Trophoblast cell (in vitro differentiated cells and primary cell): ENCODE measurements around the gene ASIC3.

Experiments
- DNase-seq, 2 donors: peaks; one replicate each; pipeline ENCODE4 v3.0.0-alpha.2; 2016
- H2AFZ ChIP-seq: 2 replicates; pipeline ENCODE4 v1.6.1; 2013; ENCODE audit warnings: low read length, moderate library complexity, mild to moderate bottlenecking; ENCODE audit not compliant: insufficient read depth, poor library complexity
- H2AK5ac ChIP-seq: 2 replicates; pipeline ENCODE4 v1.6.1; 2013; ENCODE audit warnings: mild to moderate bottlenecking, low read length
- H2BK120ac ChIP-seq: 2 replicates; pipeline ENCODE4 v1.6.1; 2013; ENCODE audit warnings: low read length, mild to moderate bottlenecking, moderate library complexity; ENCODE audit not compliant: insufficient read depth, poor library complexity
- H2BK12ac ChIP-seq: 2 replicates; pipeline ENCODE4 v1.6.1; 2013; ENCODE audit warnings: mild to moderate bottlenecking, low read length, moderate library complexity
- H2BK5ac ChIP-seq: 2 replicates; pipeline ENCODE4 v1.6.1; 2013; ENCODE audit warnings: low read length, low read depth, moderate library complexity, mild to moderate bottlenecking; ENCODE audit not compliant: poor library complexity
- H3K14ac ChIP-seq: 2 replicates; pipeline ENCODE4 v1.6.1; 2013; ENCODE audit warnings: mild to moderate bottlenecking, low read length
- H3K18ac ChIP-seq: 2 replicates; pipeline ENCODE4 v1.6.1; 2013; ENCODE audit warnings: mild to moderate bottlenecking, low read length
- H3K23ac ChIP-seq: 2 replicates; pipeline ENCODE4 v1.6.1; 2013; ENCODE audit warnings: low read length
- H3K27ac ChIP-seq: 2 replicates; pipeline ENCODE4 v1.5.1; 2013; ENCODE audit warnings: low read depth, mild to moderate bottlenecking, inconsistent platforms, low read length, moderate library complexity
- H3K27me3 ChIP-seq: 2 replicates; pipeline ENCODE4 v1.6.1; 2013; ENCODE audit warnings: inconsistent platforms, mild to moderate bottlenecking, low read length, moderate library complexity; ENCODE audit not compliant: insufficient read depth
- H3K36me3 ChIP-seq, 2 experiments: 1 replicate in 1 of 2; 2 replicates in 1 of 2; pipeline ENCODE4 v1.6.1; 2013; ENCODE audit warnings: low read length in 2 of 2, mild to moderate bottlenecking in 2 of 2, moderate library complexity in 1 of 2; ENCODE audit not compliant: insufficient read depth in 2 of 2, control insufficient read depth in 1 of 2
- H3K4ac ChIP-seq: 2 replicates; pipeline ENCODE4 v1.6.1; 2013; ENCODE audit warnings: low read depth, mild to moderate bottlenecking, low read length, moderate library complexity
- H3K4me1 ChIP-seq, 2 experiments: 1 replicate in 1 of 2; 2 replicates in 1 of 2; pipeline ENCODE4 v1.6.1; 2013; ENCODE audit warnings: low read length in 2 of 2, mild to moderate bottlenecking in 2 of 2, moderate library complexity in 1 of 2; ENCODE audit not compliant: insufficient read depth in 2 of 2, control insufficient read depth in 1 of 2
- H3K4me2 ChIP-seq: 2 replicates; pipeline ENCODE4 v1.6.1; 2013; ENCODE audit warnings: inconsistent platforms, mild to moderate bottlenecking, low read length, moderate library complexity
- H3K4me3 ChIP-seq: 2 replicates; pipeline ENCODE4 v1.5.1; 2013; ENCODE audit warnings: mild to moderate bottlenecking, low read depth, low read length, inconsistent platforms
- H3K79me1 ChIP-seq: one replicate; pipeline ENCODE4 v1.6.1; 2013; ENCODE audit warnings: low read length
- H3K79me2 ChIP-seq: 2 replicates; pipeline ENCODE4 v1.6.1; 2013; ENCODE audit warnings: low read length, mild to moderate bottlenecking; ENCODE audit not compliant: control insufficient read depth, insufficient read depth, poor library complexity
- H3K9ac ChIP-seq: 2 replicates; pipeline ENCODE4 v1.6.1; 2013; ENCODE audit warnings: mild to moderate bottlenecking, low read length
- H3K9me3 ChIP-seq: 2 replicates; pipeline ENCODE4 v1.6.1; 2013; ENCODE audit warnings: low read depth, mild to moderate bottlenecking, control low read depth, inconsistent platforms, low read length; ENCODE audit not compliant: insufficient read depth
- H4K12ac ChIP-seq: 2 replicates; pipeline ENCODE4 v1.6.1; 2013; ENCODE audit warnings: low read depth, mild to moderate bottlenecking, low read length, moderate library complexity
- H4K8ac ChIP-seq: 2 replicates; pipeline ENCODE4 v1.6.1; 2013; ENCODE audit warnings: low read depth, mild to moderate bottlenecking, low read length, moderate library complexity
- H4K91ac ChIP-seq: one replicate; pipeline ENCODE4 v1.6.1; 2013; ENCODE audit warnings: low read depth, mild to moderate bottlenecking, low read length, moderate library complexity
- WGBS: extraction: QIAGEN DNeasy Blood & Tissue Kit; methylation state at CpG from one replicate; pipeline ENCODE4 v1.1.7; 2013; ENCODE audit warnings: missing lambda C conversion rate; ENCODE audit not compliant: insufficient read length, insufficient coverage; ENCODE audit errors: extremely low coverage; 5-methylcytosine and 5-hydroxymethylcytosine counted together

Gene ASIC3

GRCh38 chr7:151014950-151015349 lies 33.4 kb upstream of the ASIC3 start:
- Histone ChIP-seq H3K18ac (no peak overlapping the region), H3K79me2 (no peaks in the 10 kb centered on the region), H3K4me3 (no peak overlapping the region), H2BK12ac (no peak overlapping the region), H3K27ac (no peak overlapping the region), H3K79me1 (peaks cover 10% of the 10 kb centered on the region), H2BK5ac (no peak overlapping the region), H4K8ac (no peak overlapping the region), H4K12ac (no peak overlapping the region), H4K91ac (no peak overlapping the region), H3K36me3 (no peaks in the 10 kb centered on the region), H3K27me3 (peaks cover 15% of the 10 kb centered on the region), H2AFZ (no peak overlapping the region), H2BK120ac (no peak overlapping the region), H3K9me3 (peaks cover 4% of the 10 kb centered on the region), H3K4ac (no peak overlapping the region), H3K23ac (no peak overlapping the region), H3K14ac (no peak overlapping the region), H3K4me1 (peaks cover 37 to 38% of the 10 kb centered on the region in 2 experiments), H3K4me2 (no peak overlapping the region), H3K9ac (no peak overlapping the region), H2AK5ac (no peak overlapping the region)
- no CpG with 5 or more reads among the region's 8 CpGs for WGBS
- no peak for DNase-seq

DNA sequence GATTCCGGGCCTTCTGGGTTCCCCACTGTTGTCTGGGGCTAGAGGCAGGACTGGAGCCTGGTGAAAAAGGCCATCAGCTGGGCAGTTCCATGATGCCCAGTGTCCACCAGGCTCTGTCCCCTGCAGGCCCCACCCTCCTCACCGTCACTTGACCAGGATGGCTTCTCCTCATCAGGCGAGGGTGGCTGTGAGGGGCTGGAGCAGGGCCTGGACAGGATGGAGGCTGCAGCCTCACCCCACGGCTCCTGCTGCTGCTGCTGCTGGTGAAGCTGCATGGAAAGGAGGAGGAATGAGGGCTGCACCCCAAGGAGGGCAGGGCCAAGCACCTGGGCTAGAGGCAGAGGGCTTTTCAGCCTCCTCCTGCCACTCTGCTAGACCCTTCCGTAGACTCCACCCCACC lies 32.4 kb upstream of the ASIC3 start:
- no peak overlapping the region for H2BK120ac ChIP-seq

DNA sequence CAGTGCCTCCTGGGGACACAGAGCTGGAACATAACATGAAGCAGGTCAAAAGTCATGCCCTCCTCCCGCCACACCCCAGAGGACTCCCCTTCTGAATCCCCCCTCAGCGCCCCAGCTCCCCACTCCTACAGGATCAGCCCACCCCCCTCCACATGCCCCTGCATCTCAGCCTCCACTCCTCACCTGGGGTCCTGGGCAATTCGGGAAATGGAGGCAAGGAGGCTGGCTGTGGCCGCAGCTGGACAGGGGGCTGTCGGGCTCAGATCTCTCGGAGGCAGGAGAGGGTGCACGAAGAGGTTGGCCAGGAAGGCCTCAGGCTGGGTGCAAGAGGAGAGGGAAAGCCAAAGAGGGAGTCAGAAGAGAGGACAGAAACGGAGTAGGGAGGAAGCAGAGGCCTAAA lies 31.8 kb upstream of the ASIC3 start:
- Histone ChIP-seq H2AFZ (no peak overlapping the region), H2BK12ac (peak overlapping the region; percentile 3), H4K12ac (no peak overlapping the region), H3K4me2 (no peak overlapping the region), H3K18ac (no peak overlapping the region), H2BK5ac (no peak overlapping the region), H2AK5ac (no peak overlapping the region), H2BK120ac (no peak overlapping the region), H3K9ac (no peak overlapping the region), H3K36me3 (no peaks in the 10 kb centered on the region), H3K9me3 (peaks cover 4% of the 10 kb centered on the region), H3K27ac (no peak overlapping the region), H3K27me3 (peaks cover 15% of the 10 kb centered on the region), H3K4me3 (no peak overlapping the region), H3K4me1 (peaks cover 33 to 35% of the 10 kb centered on the region in 2 experiments), H3K79me1 (peaks cover 8% of the 10 kb centered on the region), H4K8ac (no peak overlapping the region), H3K79me2 (no peaks in the 10 kb centered on the region), H3K4ac (no peak overlapping the region), H3K14ac (no peak overlapping the region), H4K91ac (no peak overlapping the region), H3K23ac (no peak overlapping the region)
- no peak for DNase-seq
- no CpG with 5 or more reads among the region's 8 CpGs for WGBS

More for the DNA sequence above, 32.4 kb upstream of the ASIC3 start:
- Histone ChIP-seq H4K8ac (no peak overlapping the region), H3K27ac (no peak overlapping the region), H3K79me1 (peaks cover 8% of the 10 kb centered on the region), H4K12ac (no peak overlapping the region), H3K27me3 (peaks cover 15% of the 10 kb centered on the region), H3K9ac (no peak overlapping the region), H2BK12ac (no peak overlapping the region), H3K36me3 (no peaks in the 10 kb centered on the region), H3K9me3 (peaks cover 4% of the 10 kb centered on the region), H4K91ac (no peak overlapping the region), H3K4ac (no peak overlapping the region), H3K23ac (no peak overlapping the region), H3K4me1 (peaks cover 33 to 35% of the 10 kb centered on the region in 2 experiments), H3K14ac (no peak overlapping the region), H3K18ac (no peak overlapping the region), H2AFZ (no peak overlapping the region), H2AK5ac (no peak overlapping the region), H3K4me2 (no peak overlapping the region), H3K79me2 (no peaks in the 10 kb centered on the region), H2BK5ac (no peak overlapping the region), H3K4me3 (peak overlapping the region; percentile 5)
- DNase-seq = no peak
- no CpG with 5 or more reads among the region's 5 CpGs for WGBS

GRCh38 chr7:151016942-151017341 lies 31.4 kb upstream of the ASIC3 start:
- WGBS = no CpG with 5 or more reads among the region's 15 CpGs
- no peak overlapping the region for H2BK5ac ChIP-seq
- no peaks in the 10 kb centered on the region for H3K36me3 ChIP-seq
- peaks cover 15% of the 10 kb centered on the region for H3K27me3 ChIP-seq
- no peaks in the 10 kb centered on the region for H3K79me2 ChIP-seq
- H3K23ac ChIP-seq = no peak overlapping the region
- no peak overlapping the region for H4K12ac ChIP-seq
- H2BK12ac ChIP-seq = peak overlapping the region; percentile 3
- no peak overlapping the region for H3K4me3 ChIP-seq
- peaks cover 4% of the 10 kb centered on the region for H3K9me3 ChIP-seq
- H3K4me1 ChIP-seq = peaks cover 33 to 35% of the 10 kb centered on the region in 2 experiments
- DNase-seq = no peak
- peaks cover 8% of the 10 kb centered on the region for H3K79me1 ChIP-seq
- H3K9ac ChIP-seq = no peak overlapping the region
- H3K14ac ChIP-seq = no peak overlapping the region
- no peak overlapping the region for H3K4ac ChIP-seq
- H3K27ac ChIP-seq = no peak overlapping the region
- no peak overlapping the region for H2BK120ac ChIP-seq
- no peak overlapping the region for H4K8ac ChIP-seq
- H3K4me2 ChIP-seq = no peak overlapping the region
- no peak overlapping the region for H4K91ac ChIP-seq
- no peak overlapping the region for H3K18ac ChIP-seq
- H2AFZ ChIP-seq = no peak overlapping the region
- no peak overlapping the region for H2AK5ac ChIP-seq
